ENCODE measurements around the gene LTBP1.
"Not testable (repeated sequence)": the region's sequence is repeated elsewhere in the genome, so short reads cannot be mapped to it uniquely, and the experiment has no call there.

LTBP1 gene

DNA sequence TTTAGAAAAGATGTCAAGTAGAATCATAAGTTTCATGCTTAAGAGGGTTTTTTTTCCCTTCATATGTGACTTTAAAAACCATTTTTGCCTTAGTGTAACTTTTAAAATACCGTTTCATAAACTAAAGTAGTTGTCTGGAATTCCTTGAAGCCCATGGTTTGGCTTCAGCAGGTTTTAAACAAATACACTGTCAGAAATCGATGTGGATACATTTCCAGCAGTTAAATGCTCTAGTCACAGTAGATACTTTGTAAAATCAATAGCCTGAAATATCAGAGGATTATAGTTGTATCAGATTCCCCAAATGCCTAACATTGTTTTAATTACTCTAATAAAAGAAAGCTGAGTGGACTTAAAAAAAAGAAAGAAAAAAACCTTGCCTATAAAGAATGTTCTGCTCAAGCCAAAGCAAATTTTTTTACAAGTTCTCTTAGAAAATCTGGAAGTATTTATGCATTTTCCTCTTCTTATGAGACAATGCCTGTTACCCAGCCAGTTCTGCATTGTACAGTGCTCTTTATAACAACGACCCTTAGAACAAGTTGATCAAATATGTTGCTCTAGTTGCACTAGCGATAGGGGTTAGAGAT, 260.5 kb downstream of the LTBP1 start:
- no peak for DNase-seq

DNA sequence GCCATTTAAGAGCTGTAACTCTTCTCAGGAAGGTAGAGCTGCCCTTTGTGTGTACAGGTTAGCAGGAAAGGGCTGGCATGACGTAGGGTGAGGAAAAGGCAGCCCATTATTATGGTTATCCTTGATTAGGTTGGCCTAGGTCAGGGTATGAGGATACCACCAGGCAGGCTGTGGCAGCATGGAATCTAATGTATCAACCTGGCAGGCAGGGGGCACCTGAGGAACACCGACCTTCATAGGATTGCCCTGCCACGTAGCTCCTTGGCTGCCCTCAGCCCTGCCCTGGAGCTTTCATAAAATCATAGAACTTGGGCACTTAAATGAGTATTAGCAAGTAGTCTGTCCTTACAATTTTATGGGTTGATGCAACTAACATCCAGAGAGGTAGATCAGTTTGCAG, 261.6 kb downstream of the LTBP1 start:
- no peak for DNase-seq

DNA sequence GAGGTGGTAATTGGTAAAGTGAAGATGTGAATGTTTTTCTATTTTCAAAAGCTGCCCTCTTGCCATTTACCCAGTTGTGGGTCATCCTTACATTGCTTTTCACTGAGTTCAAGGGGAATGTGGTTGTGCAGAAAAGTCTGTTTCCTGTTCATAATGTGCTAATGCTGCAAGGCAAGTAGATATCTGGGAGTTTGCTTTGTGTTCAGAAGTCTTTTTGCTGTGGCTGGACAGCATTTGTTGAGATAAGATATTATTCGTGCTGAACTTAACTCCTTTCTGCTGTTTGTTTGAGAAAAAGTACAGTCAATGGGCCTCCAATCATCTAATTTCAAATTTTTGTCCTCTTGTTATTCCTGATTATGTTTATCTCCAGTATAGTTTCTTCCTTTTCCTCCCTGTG, 263.2 kb downstream of the LTBP1 start:
- DNase-seq: no peak

DNA sequence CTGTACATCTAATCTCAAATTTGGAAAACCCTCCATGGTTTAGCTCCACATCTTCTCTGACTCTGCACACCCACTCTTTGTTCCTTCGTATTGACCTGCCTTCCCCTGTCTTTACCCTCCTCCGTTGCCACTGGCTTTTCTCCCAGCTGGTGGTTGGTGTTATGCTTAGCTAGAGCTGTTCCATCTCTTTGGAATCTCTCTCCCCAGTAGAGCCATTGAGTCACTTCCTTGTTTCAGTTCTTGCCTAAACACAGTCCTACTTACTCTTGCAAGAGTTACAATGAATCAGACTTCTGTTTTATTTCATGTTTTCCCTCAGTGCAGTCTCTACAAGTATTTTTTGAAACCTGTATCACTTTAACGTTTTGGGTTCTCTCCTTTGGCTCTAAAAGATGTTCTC, 263.9 kb downstream of the LTBP1 start:
- no peak for DNase-seq

DNA sequence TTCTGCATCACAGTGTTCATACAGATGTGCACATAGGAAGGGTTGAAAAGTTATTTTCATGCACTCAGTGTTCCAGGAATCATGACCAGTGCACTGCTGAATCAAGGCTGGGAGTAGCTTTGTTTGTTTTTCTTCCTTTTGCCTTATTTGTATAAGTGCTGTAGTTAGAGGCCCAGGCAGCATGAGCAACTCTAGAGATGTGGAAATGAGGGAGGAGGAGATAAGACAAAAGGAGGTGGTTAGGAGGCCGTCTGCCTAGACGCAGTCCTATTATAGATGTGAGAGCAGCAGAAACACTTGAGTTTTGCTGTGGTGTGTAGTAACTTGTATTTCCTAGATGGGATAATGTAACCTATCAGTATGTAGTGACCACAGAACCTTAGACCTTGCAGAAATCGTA, 265.4 kb downstream of the LTBP1 start:
- no peak for DNase-seq

DNA sequence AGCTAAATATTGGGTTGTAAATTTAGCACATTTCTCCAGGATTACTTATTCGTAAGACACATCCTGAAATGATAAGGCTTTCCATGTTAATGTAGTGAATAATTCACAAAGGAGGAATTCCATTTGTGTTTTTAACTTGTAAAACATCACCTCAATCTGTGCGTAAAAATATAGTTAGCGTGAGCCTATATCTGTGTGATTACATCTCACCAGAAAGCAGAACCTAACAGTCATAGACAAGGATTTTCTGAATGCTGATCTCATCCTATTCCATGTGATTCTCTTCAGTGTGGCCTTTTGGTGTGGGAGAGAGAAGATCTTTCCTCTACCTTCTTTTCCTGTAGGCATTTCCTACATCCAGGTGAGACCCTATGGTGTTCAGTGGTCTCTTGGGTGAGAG, 266.5 kb downstream of the LTBP1 start:
- DNase-seq: no peak

DNA sequence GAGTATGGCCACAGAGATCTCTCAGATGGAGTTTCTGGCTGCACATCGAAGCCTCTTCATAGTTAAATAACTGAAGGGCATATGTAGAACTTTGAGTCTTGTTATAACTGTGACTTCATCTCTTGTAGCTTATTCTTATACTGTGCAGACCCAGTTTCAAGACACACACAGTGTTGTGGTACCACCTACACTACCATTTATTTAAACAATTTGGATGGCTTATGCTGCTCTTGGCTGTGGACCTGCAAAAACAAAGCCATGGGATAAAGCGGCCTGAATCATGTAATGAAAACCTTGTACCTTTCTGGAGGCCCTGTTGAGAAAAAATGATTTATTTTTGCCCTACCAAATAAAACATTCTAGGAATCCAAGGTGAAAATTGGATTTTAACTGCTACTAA, 266.9 kb downstream of the LTBP1 start:
- no peak for DNase-seq

DNA sequence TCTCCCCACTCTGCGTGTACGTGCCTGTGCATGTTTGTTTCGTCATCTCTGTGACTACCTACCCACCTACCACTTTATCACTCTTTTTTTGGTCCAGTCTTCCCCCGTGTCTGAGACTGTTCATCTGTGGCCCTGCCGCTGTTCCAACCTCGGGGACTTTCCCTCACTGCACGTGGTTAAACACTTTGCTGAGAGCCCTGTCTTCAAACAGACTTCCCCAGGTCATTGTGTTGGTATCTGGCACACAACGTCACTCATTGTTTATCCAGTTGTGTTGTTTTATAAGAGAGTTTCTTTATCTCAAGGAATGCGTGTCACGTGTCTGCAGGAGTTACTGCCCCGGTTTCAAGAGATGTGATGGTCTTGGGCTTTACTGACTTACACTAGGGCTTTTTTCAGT, 267.7 kb downstream of the LTBP1 start:
- no peak for DNase-seq

DNA sequence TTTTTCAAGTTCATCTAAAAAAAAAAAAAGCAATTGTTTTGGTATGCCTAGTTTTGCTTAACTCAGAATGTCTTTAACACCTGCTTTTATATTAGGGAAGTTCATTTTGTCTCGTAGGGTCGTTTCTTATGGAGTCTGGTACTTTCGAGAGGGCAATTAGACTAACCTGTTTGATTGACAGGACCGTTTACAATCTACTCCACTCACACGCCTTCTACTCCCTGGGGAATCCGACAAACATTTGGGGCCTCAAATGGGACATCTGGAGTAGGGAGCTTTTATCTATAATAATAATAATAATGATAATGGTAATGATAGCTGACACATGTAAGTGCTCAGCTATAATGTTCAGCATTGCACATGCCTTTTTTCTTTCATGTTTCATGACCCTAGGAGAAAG, 268.1 kb downstream of the LTBP1 start:
- no peak for DNase-seq

DNA sequence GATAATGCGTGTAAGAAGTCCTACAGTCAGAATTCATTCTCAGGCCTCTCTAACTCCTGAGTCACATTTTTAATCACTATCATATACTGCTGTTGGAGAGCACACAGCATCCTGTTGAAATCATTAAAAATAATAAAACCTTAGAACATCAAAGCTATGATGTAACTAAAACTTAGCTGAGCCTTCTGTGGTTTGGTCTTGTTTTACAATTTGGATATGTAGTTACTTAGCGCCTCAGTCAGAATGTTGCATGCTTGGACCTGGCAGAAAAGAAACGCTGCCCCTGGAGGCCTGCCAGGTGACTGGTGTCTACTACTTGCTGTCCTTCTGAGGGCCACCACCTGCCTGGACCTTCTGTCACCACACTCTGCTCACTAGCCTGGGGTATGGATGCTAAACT, 268.5 kb downstream of the LTBP1 start:
- no peak for DNase-seq

DNA sequence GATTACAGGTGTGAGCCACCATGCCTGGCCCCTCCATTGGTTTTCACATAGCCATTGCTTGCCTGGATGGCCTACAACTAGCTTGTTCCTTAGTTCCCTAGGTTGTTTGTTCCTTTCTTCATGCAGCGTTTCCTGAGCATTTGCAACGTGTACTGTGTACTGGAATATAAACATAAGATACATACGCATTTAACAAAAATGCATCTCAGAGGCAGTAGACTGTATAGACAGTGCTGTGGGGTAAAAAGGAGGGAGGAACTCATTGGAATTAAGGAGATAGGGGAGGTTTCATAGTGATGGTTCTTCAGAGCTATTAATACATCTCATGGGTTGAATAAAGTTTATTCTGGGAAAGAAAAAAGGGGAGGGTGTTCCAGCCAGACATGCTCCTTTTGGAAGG, 269.2 kb downstream of the LTBP1 start:
- no peak for DNase-seq

DNA sequence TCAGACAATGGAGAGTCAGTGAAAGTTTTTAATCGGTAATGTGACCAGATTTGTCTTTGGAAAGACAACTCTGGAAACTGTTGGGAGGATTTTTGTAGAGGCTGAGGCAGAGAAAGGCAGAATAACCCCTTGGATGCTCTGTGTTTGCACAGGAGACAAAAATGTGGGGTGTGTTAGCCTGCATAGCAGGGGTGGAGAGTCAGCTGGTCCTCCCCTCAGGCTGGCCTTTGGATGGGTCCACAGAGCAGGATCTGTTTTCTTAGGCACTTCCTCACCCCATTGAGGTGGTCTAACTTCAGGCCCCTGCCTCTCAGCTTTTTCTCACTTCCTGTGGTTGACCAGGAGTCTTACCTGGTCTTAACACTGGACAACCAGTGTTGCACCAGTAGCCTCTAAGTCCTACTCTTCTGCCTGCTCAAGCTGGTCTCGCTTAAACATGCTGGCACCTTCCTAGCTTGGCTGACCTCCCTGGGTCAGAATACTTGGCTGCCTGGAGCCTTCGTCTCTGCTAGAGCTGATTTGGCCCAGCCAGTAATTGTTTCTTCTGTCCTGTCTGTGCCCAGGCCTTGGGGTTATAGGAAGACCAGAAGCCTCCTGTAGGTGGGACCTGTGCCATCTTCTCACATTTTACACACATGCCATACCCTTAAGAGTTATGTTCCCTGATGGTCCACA, 269.9 kb downstream of the LTBP1 start:
- DNase-seq: no peak

DNA sequence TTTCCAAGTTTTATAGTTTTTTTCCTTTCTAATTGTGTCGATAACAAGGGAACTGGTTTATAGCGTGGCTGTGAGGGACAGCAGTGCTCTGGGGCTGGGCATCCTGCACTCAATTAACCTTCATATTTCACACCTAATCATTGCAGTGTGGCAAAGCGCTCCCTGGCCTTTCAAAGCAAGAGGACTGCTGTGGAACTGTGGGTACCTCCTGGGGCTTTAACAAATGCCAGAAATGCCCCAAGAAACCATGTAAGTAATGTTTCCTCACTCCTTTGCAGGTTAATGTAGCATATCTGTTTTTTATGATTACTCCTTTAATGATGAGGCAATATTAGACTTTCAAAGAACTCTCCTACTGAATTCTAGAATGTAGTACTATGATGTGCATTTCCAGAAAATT, 270.7 kb downstream of the LTBP1 start:
- DNase-seq: no peak

DNA sequence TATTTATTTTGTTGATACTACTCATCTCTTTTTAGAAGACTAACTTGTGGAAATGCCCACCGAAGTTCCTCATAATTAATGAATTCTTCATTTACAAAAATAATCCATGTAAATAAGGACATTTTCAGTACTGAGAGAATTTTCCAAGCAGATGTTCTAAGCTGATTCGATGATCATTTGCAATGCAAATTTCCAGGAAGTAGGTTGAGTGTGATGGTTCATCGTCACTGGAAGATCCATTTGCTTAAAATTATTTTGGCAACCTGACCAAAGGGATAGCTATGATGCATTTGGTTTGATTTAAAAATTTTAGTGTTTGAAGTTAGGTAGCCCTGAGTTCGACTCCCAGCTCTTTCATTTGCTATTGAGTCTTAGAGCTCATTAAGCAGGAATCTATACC, 272.4 kb downstream of the LTBP1 start:
- no peak for DNase-seq

DNA sequence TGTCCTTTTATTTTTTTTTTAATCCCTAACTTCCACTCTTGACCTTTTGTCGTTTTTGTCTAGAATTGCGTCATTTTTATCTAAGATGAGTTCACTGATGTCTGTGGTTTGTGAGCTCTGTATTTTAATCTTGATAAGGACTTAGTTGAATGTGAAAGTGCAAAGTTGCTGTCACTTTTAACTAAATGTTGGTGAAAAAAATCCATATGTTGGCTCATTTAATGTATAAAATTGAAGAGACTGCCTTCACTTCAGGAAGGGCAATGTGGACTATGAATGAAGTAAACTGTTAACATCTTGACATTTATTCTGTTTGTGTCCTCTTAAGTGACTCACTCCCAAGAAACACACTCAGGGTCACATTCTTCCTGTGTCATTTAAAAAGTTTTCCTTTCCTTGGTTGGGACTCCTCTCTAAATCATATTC, 273.1 kb downstream of the LTBP1 start:
- no peak for DNase-seq

DNA sequence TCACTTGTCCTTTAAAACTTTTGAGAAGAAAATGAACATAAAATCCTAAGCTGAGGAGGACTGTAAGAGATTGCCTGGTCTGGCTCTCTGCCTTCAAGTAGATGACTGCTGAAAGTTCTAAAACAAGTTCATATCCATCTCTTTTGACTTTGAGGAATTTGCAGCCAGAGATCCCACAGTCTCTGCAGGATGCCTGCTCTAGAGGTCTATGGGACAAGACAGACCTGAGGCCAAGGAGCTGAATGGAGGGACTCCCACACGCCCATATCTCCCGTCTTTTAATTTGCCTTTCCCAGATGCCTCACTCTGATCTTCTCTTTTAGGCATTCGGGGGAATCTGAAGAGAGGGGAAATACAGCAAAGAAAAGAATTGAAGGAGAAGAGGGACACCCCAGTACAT, 273.8 kb downstream of the LTBP1 start:
- DNase-seq: no peak

DNA sequence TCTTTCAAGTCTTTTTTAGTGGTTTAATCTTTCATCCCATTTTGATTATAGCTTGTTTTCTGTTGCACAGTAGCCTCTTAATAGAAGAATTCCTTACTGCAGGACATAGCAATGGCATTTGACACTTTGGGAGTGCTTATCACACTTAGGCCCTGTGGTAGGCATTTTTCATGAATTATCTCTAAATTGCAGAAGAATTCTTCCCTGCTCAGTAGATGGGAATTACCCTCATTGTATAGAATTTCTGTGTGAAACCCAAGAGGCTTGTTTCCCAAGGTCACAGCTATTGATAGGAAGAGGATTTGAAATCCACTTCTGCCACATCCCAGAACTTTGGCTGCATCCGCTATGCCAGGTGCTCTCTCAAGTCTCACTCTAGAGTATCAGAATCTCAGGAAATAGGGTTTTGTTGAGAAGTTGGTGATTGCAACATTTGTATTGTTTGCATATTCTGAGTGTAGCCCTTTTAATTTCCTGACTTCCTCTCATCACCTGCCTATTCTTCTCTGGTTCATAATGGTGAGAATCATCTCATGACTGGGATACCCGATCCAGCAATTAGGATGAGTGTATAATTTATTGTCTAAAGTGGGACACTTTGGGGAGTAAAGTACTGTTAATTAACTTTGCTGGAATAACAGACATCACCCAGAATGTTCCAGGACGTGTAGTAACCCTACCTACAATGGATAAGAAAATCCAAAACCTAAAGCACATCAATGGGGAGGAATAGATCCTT, 274.5 kb downstream of the LTBP1 start:
- DNase-seq: no peak

DNA sequence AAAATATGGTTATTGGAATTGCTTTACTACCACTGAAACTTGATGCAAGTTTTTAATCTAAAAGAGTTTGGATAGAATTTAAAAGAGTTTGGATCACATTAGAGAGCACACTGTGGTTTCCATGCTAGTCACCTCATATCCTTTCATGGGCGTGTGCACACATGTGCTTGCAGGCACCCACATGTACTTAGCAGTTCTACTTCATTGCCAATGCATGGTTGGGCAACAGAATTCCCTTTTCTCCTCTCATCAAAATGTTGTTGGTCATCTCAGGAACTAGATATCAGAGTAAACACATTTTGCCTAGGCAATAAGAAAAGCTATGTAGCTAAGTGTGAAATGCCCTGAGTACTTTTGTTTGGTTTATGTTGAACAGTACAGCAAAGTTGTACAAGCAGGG, 275.6 kb downstream of the LTBP1 start:
- DNase-seq: no peak

DNA sequence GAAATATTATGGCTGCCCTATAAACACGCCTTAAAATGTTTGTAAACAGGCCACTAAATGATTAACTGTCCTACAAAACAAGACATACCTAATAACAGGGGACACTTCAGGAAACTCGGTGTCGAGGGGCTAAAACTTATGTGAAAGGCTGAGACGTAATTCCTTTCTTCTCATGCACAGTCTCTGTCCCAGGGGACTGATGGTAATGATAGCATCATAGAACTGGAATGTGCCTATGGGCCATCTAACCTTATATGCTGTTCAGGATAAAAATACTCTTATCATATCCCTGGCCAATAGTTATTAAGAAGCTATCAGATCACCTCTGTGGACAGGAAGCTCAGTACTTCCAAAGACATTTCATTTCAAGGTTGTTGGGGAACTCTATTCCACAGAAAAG, 277.1 kb downstream of the LTBP1 start:
- no peak for DNase-seq

DNA sequence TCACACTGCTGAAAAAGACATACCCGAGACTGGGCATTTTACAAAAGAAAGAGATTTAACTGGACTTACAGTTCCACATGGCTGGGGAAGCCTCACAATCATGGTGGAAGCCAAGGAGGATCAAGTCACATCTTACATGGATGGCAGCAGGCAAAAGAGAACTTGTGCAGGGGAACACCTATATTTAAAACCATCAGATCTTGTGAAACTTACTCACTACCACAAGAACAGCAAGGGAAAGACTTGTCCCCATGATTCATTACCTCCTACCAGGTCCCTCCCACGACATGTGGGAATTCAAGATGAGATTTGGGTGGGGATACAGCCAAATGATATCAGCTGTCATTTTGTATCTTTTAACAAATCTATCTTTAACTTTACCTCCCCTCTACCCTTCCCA, 278.6 kb downstream of the LTBP1 start:
- DNase-seq: no peak

DNA sequence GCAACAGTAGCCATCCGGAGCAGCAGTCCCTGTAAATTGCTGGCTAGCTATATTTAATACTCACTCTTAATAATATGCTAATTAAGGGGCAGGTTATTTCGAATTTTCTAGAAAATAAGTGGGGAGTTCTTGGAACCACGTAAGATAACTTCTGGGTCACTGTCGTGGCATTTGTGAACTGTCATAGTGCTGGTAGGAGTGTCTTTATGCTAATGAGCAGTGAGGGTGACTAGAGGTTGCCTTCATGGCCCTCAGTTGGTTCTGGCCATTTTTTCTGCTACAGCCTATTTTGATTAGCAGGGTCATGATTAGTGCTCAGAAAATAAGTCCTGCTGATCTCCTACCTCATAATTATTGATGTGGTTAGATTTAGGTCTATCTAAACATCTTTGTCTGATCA, 279.8 kb downstream of the LTBP1 start:
- DNase-seq: no peak

DNA sequence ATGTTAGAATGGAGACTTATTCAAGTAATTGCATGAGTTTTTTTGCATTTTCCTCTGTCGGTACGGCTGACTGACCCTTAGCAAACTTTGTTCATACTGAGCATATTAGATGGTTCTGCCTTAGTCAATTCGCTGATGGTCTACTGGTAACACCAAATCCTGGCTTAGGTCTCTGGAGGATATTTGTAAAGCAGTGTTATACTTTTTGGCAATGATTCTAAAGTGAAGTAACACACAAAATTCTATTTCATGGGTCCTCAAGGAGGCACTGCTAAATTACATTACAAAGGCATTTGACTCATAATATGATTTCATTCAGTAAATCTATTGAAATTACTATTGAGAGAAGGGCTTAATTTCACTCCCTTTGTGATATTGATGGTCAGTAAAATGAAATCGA, 282.9 kb downstream of the LTBP1 start:
- no peak for DNase-seq

DNA sequence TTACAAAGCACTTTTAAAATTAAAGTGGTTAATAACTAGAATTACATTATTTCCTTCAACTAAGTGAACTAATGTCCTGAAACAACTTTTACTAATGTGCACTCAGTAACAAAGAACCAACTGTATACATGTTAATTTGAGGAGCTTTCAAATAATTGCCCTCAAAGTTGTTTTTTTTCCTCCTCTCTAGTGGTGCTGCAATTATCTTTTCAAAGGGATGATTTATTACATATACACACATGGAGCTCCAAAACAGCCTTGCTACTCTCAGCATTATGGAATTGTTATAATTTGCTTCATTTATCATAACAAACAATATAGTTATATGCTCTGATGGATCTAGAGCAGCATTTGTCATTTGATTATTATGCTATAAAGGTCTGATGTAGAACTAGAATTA, 283.4 kb downstream of the LTBP1 start:
- DNase-seq: no peak

DNA sequence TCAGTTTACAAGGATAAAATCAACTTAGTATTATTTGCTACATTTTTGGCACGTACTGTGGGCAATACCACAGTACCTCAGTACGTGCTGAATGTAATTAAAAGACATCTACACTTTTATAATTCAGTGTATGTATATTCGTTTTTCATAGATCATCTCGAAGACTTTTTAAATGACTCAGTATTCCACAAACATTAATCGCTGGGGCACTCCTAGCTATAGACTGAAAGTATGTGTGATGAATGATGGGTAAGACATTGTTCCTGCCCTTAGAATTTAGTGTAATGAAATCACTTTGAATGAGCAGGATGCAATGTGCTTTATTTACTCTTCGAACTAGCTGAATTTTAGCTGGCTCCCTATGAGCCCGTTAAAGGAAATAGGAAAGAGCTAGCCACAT, 284.1 kb downstream of the LTBP1 start:
- DNase-seq: no peak

DNA sequence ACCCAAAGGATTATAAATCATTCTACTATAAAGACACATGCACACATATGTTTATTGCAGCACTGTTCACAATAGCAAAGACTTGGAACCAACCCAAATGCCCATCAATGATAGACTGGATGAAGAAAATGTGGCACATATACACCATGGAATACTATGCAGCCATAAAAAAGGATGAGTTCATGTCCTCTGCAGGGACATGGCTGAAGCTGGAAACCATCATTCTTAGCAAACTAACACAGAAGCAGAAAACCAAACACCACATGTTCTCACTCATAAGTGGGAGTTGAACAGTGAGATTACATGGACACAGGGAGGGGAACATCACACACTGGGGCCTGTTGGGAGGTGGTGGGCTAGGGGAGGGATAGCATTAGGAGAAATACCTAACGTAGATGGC, 288.8 kb downstream of the LTBP1 start:
- not testable (repeated sequence) for DNase-seq
